ENCODE data around the gene ABLIM3.

DNA sequence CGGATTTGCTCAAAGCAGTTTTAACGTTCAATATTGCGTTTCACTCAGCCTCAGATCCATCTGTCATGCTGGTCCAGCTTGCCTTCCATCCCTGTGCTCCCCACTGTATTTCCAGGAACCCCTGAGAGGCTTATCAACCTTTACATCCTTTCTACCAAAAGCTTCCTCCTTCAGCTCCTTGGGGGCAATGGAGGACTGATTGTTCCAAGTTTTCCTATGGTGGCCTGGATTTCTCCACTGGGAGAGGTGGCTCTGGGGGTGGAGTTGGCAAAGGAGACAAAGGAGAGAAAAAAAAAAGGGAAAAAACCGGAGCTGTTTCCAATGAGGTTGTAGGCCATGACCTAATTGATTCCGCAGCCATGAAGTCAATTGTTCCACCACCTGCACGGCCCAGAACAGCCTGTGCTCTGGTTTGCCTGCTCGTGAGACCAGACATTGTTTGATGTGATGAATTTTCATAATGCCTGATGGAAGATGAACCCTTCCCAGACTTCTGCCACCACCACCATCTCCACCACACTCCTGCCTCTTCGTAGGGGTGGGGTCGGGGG, 54.1 kb downstream of the ABLIM3 start:
- TF ChIP-seq, protein P1, sequence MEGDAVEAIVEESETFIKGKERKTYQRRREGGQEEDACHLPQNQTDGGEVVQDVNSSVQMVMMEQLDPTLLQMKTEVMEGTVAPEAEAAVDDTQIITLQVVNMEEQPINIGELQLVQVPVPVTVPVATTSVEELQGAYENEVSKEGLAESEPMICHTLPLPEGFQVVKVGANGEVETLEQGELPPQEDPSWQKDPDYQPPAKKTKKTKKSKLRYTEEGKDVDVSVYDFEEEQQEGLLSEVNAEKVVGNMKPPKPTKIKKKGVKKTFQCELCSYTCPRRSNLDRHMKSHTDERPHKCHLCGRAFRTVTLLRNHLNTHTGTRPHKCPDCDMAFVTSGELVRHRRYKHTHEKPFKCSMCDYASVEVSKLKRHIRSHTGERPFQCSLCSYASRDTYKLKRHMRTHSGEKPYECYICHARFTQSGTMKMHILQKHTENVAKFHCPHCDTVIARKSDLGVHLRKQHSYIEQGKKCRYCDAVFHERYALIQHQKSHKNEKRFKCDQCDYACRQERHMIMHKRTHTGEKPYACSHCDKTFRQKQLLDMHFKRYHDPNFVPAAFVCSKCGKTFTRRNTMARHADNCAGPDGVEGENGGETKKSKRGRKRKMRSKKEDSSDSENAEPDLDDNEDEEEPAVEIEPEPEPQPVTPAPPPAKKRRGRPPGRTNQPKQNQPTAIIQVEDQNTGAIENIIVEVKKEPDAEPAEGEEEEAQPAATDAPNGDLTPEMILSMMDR (conservative IDR thresholded peaks at IDR 0.05) = no peak
- no peak for TF ChIP-seq EZH2 (IDR thresholded peaks at IDR 0.05; ENCODE audit: low read depth)
